Naive thymus-derived CD8-positive, alpha-beta T cell (primary cell): ENCODE data around the gene KIAA0586. TPM values are rescaled to one million over a fixed set of nuclear protein-coding genes. Genes with fewer than 3 reads are reported as not detected.
"Not testable (repeated sequence)": the region's sequence is repeated elsewhere in the genome, so short reads cannot be mapped to it uniquely, and the experiment has no call there.

Experiments
- ATAC-seq, 2 donors: fragments of 150-1000 bp; cut with Tn5 transposase in 1 of 2; sonication (Bioruptor Pico), chemical (Tn5 transposase) in 1 of 2; 1 replicate in 1 of 2; 2 replicates in 1 of 2; pipeline ENCODE4 v1.10.0; 2021; ENCODE audit warnings: mild to moderate bottlenecking in 2 of 2, moderate library complexity in 2 of 2
- POLR2A ChIA-PET: fragments of 350-600 bp; sonication (Branson Sonifier 250); formaldehyde crosslinking; loops from one replicate; lab custom pipeline; 2021; ENCODE audit warnings: antibody characterized with exemption; lab: Charles Lee
- DNase-seq, 10 donors: peaks; one replicate each; pipeline versions ENCODE4 v3.0.0 to v3.0.0-alpha.2; 2020 to 2022
- H3K27ac Mint-ChIP-seq, 10 donors: one replicate each; pipeline ENCODE4 v1.8.0; 2020 to 2022; ENCODE audit warnings: mild to moderate bottlenecking in 10 of 10, mixed read lengths in 10 of 10, moderate library complexity in 4 of 10, inconsistent platforms in 1 of 10
- H3K27me3 Mint-ChIP-seq, 5 donors: one replicate each; pipeline ENCODE4 v1.8.0; 2021 to 2022; ENCODE audit warnings: mixed read lengths in 5 of 5
- H3K36me3 Mint-ChIP-seq, 3 donors: one replicate each; pipeline ENCODE4 v1.8.0; 2020 to 2022; ENCODE audit warnings: mixed read lengths in 3 of 3, mild to moderate bottlenecking in 2 of 3, inconsistent platforms in 1 of 3
- H3K4me1 Mint-ChIP-seq, 4 donors: one replicate each; pipeline ENCODE4 v1.8.0; 2021 to 2022; ENCODE audit warnings: mixed read lengths in 4 of 4
- H3K4me3 Mint-ChIP-seq, 10 donors: one replicate each; pipeline ENCODE4 v1.8.0; 2020 to 2022; ENCODE audit warnings: mild to moderate bottlenecking in 10 of 10, mixed read lengths in 10 of 10, moderate library complexity in 6 of 10, inconsistent platforms in 1 of 10
- H3K9me3 Mint-ChIP-seq, 9 donors: one replicate each; pipeline ENCODE4 v1.8.0; 2020 to 2022; ENCODE audit warnings: mixed read lengths in 9 of 9, mild to moderate bottlenecking in 3 of 9, inconsistent platforms in 1 of 9, moderate library complexity in 1 of 9
- polyA plus RNA-seq, 3 donors: library from polyadenylated mRNA; unstranded; fragments of 300-500 nt; fragmentation: Illumina TruSeq; gene quantifications; one replicate each; pipeline ENCODE4 v1.2.3, GENCODE V29; 2021
- total RNA-seq, 8 experiments: library from RNA in 2 of 8; stranded (reverse) in 2 of 8; gene quantifications; one replicate each; pipeline ENCODE4 v1.2.3 and lab custom pipeline; 2021 to 2026

Gene KIAA0586
- total and polyA plus RNA-seq, 5 experiments from 2014 or later = 19.1 to 45.4 (median 30.5) TPM

DNA sequence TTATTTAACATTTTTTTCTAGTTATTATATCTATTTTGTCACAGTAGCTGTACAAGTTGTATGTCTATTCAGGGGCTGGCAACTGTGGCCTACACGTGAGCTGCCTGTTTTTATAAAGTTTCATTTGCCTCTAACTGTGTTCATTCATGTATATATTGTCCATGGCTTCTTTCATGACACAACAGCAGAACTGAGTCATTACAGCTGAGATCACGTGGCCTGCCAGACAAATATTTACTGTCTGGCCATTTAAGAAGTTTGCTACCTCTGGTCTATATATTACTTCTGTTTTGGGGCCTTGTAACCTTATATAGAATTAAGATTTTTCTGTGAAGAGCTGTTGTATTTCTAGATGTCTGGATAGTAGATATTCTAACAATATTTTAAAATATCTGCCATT, 37.9 kb downstream of the KIAA0586 start:
- ATAC-seq = no peak
- no peak for DNase-seq
- no peak overlapping the region for H3K4me3 Mint-ChIP-seq
- POLR2A ChIA-PET = no interaction called here
- no peak overlapping the region for H3K27ac Mint-ChIP-seq
- H3K4me1 Mint-ChIP-seq = peaks cover 0 to 6% (median under 1%) of the 10 kb centered on the region in 4 donors
- H3K9me3 Mint-ChIP-seq = no peaks in the 10 kb centered on the region
- peaks cover 7 to 84% (median 25%) of the 10 kb centered on the region in 3 donors for H3K36me3 Mint-ChIP-seq
- no peaks in the 10 kb centered on the region for H3K27me3 Mint-ChIP-seq

DNA sequence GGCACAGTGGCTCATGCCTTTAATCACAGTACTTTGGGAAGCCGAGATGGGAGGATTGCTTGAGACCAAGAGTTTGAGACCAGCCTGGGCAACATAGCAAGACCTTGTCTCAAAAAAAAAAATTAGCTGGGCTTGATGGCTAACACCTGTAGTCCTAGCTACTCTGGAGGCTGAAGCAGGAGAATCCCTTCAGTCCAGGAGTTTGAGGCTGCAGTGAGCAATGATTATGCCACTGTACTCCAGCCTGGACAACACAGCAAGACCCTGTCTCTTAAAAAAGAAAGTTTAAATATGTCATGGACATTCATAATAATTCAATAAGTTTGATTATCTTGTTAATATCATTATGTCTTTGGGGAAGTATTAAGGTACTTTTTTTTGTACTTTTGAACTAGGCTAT, 38.9 kb downstream of the KIAA0586 start:
- Mint-ChIP-seq H3K36me3 (peaks cover 7 to 83% (median 20%) of the 10 kb centered on the region in 3 donors), H3K4me1 (peaks cover 0 to 6% (median under 1%) of the 10 kb centered on the region in 4 donors), H3K27me3 (no peaks in the 10 kb centered on the region), H3K27ac (no peak overlapping the region), H3K9me3 (no peaks in the 10 kb centered on the region), H3K4me3 (no peak overlapping the region)
- POLR2A ChIA-PET = interaction anchor here (0.6 kb wide), 1 partner anchor 49 kb away, joined by 5 read pairs; no protein-coding TSS in a partner anchor
- DNase-seq (no peak), ATAC-seq (no peak)

DNA sequence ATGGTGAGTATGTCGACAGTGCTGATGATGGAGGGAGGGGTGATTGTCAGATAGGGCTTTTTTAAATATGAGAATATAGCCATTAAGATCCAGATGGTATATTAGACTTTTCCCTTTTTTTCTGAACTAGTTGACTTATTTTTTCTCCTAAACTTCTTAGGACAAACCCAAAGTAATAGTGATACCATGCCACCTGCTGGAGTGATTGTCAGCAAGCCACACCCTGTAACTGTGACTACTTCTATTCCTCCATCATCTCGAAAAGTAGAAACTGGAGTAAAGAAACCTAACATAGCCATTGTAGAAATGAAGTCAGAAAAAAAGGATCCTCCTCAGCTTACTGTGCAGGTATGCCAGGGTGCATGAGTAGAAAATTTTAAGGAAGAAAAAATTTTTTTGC, 40.1 kb downstream of the KIAA0586 start:
- H3K9me3 Mint-ChIP-seq = no peaks in the 10 kb centered on the region
- POLR2A ChIA-PET = no interaction called here
- DNase-seq = no peak
- no peak for ATAC-seq
- H3K27me3 Mint-ChIP-seq = no peaks in the 10 kb centered on the region
- H3K4me3 Mint-ChIP-seq = no peak overlapping the region
- peaks cover 0 to 6% (median under 1%) of the 10 kb centered on the region in 4 donors for H3K4me1 Mint-ChIP-seq
- H3K27ac Mint-ChIP-seq = no peak overlapping the region
- peaks cover 7 to 82% (median 22%) of the 10 kb centered on the region in 3 donors for H3K36me3 Mint-ChIP-seq

DNA sequence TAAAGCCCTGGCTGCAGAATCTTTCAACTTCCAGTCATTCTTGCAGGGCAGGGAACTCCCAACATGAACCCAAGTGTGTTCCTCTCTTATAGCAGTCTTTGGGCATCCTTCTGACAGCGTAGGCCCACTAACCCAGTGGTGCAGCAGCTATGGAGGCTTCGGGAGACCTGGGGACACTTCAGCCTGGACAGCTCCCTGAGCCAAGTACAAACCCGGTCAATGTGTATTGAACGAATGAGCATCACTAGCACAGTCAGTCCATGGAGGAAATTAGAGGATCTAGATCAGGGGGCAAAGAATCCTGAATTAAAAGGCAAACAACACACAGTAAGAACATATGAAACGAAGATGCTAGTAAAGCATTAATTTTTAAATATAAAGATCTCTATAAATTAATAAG, 41.8 kb downstream of the KIAA0586 start:
- DNase-seq (no peak), ATAC-seq (no peak)
- Mint-ChIP-seq H3K9me3 (no peaks in the 10 kb centered on the region), H3K4me3 (no peak overlapping the region), H3K27ac (no peak overlapping the region), H3K27me3 (no peaks in the 10 kb centered on the region), H3K4me1 (peaks cover 0 to 2% (median 0%) of the 10 kb centered on the region in 4 donors), H3K36me3 (peaks cover 0 to 80% (median 18%) of the 10 kb centered on the region in 3 donors)
- POLR2A ChIA-PET = no interaction called here

DNA sequence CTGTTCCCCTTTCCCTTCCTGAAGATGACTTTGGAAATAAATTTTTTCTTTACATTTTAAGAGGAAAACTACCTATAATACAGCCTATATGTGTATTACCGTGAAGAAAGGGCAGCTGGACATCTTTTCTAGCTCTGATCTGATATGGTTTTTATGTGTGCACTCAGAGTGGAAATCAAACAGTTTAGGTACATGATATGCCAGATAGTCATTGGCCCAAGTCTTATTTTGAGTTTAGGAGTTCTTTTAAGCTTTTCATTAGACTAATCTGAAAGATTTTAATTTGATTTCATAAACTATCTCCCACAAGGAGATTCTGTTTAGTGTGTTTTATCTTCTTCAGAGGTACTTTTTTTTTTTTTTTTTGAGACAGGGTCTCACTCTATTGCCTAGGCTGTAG, 48.8 kb downstream of the KIAA0586 start:
- Mint-ChIP-seq H3K4me3 (no peak overlapping the region), H3K27ac (peak overlapping the region in 1 of 10 donors; percentile 33), H3K4me1 (peaks cover 0 to 8% (median 0%) of the 10 kb centered on the region in 4 donors), H3K36me3 (peaks cover 4 to 85% (median 19%) of the 10 kb centered on the region in 3 donors), H3K27me3 (no peaks in the 10 kb centered on the region), H3K9me3 (no peaks in the 10 kb centered on the region)
- DNase-seq (no peak), ATAC-seq (no peak)
- POLR2A ChIA-PET = no interaction called here

DNA sequence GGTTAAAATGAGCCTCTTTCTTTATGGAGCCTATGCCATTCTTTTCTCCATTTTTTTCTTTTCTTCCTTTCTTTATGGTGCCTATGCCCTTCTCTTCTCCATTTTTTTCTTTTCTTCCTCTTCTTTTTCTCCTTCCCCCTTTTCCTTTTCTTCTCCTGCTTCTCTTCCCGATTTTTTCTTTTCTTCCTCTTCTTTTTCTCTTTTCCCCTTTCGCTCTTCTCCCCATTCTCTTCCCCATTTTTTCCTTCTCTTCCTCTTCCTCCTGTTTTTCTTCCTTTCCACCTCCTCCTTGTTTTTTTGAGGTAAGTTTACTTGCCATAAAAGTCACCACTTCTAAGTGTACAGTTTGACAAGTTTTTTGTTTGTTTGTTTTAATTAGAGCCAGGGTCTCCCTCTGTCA, 50.1 kb downstream of the KIAA0586 start:
- ATAC-seq (no peak), DNase-seq (no peak)
- POLR2A ChIA-PET = no interaction called here
- Mint-ChIP-seq H3K4me1 (peaks cover 0 to 8% (median 0%) of the 10 kb centered on the region in 4 donors), H3K4me3 (no peak overlapping the region), H3K36me3 (peaks cover 4 to 83% (median 16%) of the 10 kb centered on the region in 3 donors), H3K27ac (peak overlapping the region in 2 of 10 donors; percentile 1 to 5), H3K27me3 (no peaks in the 10 kb centered on the region), H3K9me3 (no peaks in the 10 kb centered on the region)

DNA sequence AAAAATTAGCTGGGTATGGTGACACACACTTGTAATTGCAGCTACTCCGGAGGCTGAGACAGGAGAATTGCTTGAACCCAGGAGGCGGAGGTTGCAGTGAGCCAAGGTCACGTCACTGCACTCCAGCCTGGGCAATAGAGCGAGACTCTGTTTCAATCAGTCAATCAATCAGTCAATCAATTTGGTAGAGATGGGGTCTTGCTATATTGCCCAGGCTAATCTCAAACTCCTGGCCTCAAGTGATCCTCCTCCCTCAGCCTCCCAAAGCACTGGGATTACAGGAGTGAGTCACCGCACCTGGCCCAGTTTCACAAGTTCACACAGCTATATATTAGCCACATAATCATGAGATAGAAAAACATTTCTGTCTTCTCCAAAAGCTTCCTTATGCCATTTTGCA, 50.8 kb downstream of the KIAA0586 start:
- H3K9me3 Mint-ChIP-seq, H3K27me3 Mint-ChIP-seq, H3K4me3 Mint-ChIP-seq, H3K27ac Mint-ChIP-seq, DNase-seq, H3K4me1 Mint-ChIP-seq, ATAC-seq, POLR2A ChIA-PET: not testable (repeated sequence)
- H3K36me3 Mint-ChIP-seq = peaks cover 4 to 84% (median 14%) of the 10 kb centered on the region in 3 donors

DNA sequence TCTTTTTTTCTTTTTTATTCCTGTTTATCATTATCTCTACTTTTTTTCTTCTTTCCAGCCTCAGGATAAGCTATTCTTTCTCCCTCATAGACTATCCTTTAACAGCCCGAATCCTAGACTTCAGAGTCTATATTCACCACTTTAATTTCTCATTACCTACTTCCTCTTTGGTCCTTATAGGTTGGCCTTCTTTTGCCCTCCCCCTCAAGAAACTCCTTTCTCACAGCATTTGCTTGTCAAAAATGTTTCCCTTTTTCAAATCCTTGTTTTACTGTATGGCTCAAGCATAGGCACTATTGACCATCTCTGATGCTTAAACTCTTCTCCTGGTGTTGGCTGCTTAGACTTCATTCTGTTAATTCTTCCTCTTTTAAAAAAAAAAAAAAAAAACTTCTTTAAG, 52.5 kb downstream of the KIAA0586 start:
- H3K27ac Mint-ChIP-seq = peak overlapping the region in 3 of 10 donors; percentile 5 to 72 (median 43)
- peaks cover 0 to 8% (median 0%) of the 10 kb centered on the region in 4 donors for H3K4me1 Mint-ChIP-seq
- no peak for ATAC-seq
- no peak overlapping the region for H3K4me3 Mint-ChIP-seq
- peaks cover 4 to 71% (median 9%) of the 10 kb centered on the region in 3 donors for H3K36me3 Mint-ChIP-seq
- DNase-seq = no peak
- POLR2A ChIA-PET = no interaction called here
- H3K27me3 Mint-ChIP-seq = no peaks in the 10 kb centered on the region
- no peaks in the 10 kb centered on the region for H3K9me3 Mint-ChIP-seq

DNA sequence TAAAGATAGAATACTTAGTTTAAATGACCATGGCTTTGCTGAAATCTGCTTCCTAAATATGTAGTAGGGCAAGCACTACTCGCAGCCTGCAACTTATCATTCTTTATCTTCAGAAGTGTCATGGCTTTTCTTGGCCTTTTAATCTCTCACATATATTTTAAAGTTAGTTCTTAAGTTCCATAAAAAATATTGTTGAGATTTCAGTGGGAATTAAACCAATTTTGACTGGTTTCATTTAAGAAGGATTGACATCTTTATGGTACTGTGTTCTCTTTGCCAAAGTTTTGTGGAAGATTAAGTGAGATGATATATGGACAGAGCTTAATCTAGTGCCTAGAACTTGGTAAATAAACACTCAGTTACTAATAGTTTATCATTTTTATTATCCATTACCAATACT, 56.7 kb downstream of the KIAA0586 start:
- ATAC-seq = no peak
- Mint-ChIP-seq H3K4me1 (peaks cover 0 to 8% (median 2%) of the 10 kb centered on the region in 4 donors), H3K27ac (no peak overlapping the region), H3K36me3 (peaks cover 7 to 68% (median 17%) of the 10 kb centered on the region in 3 donors), H3K9me3 (peaks cover 0 to 7% (median 0%) of the 10 kb centered on the region in 9 donors), H3K27me3 (no peaks in the 10 kb centered on the region), H3K4me3 (no peak overlapping the region)
- POLR2A ChIA-PET = no interaction called here
- DNase-seq = no peak

DNA sequence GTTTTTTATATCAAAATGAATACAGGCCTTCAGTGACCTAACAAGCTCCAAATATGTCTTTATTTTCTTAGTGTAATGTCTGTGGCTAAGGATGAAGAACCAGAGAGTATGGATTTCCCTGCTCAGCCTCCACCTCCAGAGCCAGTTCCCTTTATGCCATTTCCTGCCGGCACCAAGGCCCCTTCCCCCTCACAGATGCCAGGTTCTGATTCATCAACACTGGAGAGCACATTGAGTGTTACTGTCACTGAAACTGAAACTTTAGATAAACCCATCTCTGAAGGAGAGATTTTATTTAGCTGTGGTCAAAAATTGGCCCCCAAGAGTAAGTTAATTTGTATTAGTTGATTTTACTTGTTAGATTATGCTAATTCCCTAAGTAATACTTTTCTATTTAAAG, 61.0 kb downstream of the KIAA0586 start:
- peak overlapping the region in 3 of 10 donors; percentile 46 to 74 (median 68) for H3K27ac Mint-ChIP-seq
- peaks cover 0 to 3% (median 0%) of the 10 kb centered on the region in 4 donors for H3K4me1 Mint-ChIP-seq
- POLR2A ChIA-PET = no interaction called here
- H3K4me3 Mint-ChIP-seq = no peak overlapping the region
- H3K36me3 Mint-ChIP-seq = peaks cover 7 to 50% (median 19%) of the 10 kb centered on the region in 3 donors
- DNase-seq (no peak), ATAC-seq (no peak)
- peaks cover 0 to 7% (median 0%) of the 10 kb centered on the region in 9 donors for H3K9me3 Mint-ChIP-seq
- no peaks in the 10 kb centered on the region for H3K27me3 Mint-ChIP-seq

DNA sequence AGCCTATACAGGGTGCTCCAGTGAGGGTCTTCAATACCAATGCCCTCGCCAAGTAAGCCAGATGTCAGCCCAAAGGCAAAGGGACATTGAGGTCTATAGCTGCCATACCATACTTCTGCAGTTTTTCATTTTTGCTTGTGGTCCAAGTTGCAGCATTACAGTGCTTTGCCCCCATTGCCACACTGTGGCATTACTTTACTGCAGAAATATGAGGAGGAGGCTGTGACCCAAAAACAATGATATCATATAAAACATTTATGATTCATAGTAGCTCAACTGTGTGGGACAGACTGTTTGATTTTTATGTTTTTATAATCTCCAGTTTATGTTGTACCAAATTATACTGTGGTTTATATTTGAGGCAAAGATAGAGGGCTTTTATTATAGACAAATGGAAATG, 64.1 kb downstream of the KIAA0586 start:
- POLR2A ChIA-PET = no interaction called here
- Mint-ChIP-seq H3K9me3 (no peaks in the 10 kb centered on the region), H3K4me3 (no peak overlapping the region), H3K27ac (no peak overlapping the region), H3K36me3 (peaks cover 0 to 48% (median 10%) of the 10 kb centered on the region in 3 donors), H3K4me1 (no peaks in the 10 kb centered on the region), H3K27me3 (no peaks in the 10 kb centered on the region)
- no peak for ATAC-seq
- no peak for DNase-seq

DNA sequence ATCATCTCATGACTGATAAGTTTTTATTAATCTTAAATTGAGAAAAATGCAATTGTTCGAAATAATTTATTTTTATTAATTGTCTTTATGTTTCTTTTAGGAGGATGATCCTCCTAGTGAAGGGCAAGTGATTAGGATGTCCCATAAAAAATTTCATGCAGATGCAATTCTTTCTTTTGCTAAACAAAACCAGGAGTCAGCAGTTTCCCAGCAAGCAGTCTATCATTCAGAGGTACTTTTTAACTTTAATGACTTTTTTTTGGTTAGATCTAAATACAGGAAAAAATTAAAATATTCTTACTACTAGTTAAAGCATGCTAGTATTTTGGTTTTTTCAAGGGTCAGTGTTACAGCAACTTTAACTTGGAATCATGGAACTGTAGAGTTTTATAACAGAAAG, 64.5 kb downstream of the KIAA0586 start:
- no peaks in the 10 kb centered on the region for H3K4me1 Mint-ChIP-seq
- ATAC-seq (no peak), DNase-seq (no peak)
- H3K9me3 Mint-ChIP-seq = no peaks in the 10 kb centered on the region
- no peaks in the 10 kb centered on the region for H3K27me3 Mint-ChIP-seq
- no peak overlapping the region for H3K27ac Mint-ChIP-seq
- no peak overlapping the region for H3K4me3 Mint-ChIP-seq
- H3K36me3 Mint-ChIP-seq = peaks cover 0 to 45% (median 10%) of the 10 kb centered on the region in 3 donors
- POLR2A ChIA-PET = no interaction called here

DNA sequence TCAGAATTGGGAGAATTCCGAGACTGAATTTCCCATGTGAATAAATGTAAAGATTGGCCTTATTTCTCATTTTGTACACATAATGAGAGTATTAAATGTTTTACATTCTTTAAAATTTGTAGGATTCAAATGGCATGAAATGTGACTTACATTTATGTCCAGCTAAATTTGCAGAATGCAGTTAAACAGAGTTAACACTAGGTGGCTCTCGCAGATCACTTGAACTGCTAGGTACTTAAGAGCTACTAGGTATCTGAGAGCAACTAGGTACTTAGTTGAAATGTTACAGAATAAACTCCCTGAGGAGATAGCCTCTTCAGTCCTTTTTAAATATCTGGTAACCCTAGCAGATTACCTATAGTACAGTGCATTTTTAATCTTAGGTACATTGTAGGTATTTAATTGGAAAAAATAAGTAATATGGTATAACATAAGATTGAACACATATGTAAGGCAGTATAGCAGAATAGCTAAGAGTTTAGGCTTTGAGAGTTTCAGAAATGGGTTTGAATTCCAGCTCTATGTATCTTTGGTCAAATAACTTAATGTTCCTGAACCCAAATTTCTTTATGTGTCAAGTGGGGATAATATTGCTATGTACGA, 73.8 kb downstream of the KIAA0586 start:
- DNase-seq = peak in 6 of 10 donors; percentile 9 to 54 (median 30)
- H3K27ac Mint-ChIP-seq = no peak overlapping the region
- H3K9me3 Mint-ChIP-seq = no peaks in the 10 kb centered on the region
- H3K4me3 Mint-ChIP-seq = no peak overlapping the region
- H3K36me3 Mint-ChIP-seq = peaks cover 0 to 80% (median 24%) of the 10 kb centered on the region in 3 donors
- H3K27me3 Mint-ChIP-seq = no peaks in the 10 kb centered on the region
- H3K4me1 Mint-ChIP-seq = no peaks in the 10 kb centered on the region
- peak; percentile 46 to 59 for ATAC-seq
- POLR2A ChIA-PET = no interaction called here
